GM06990 (cell line): Measurements from ENCODE around the gene TNFRSF21.
A peak's percentile ranks its signal among the peaks of the same experiment; 100 is the strongest.

Experiments used
- DNase-seq: peaks from one replicate; pipeline ENCODE4 v3.0.0-alpha.2; 2011; ENCODE audit not compliant: insufficient read length; ENCODE audit errors: extremely low read depth
- H3K27me3 ChIP-seq: replicated peaks from 2 replicates; pipeline ENCODE4 v1.6.0; 2011; ENCODE audit warnings: low read length; ENCODE audit not compliant: control insufficient read depth, insufficient read depth
- H3K36me3 ChIP-seq: 2 replicates; pipeline ENCODE4 v1.5.1; 2011; ENCODE audit warnings: low read length; ENCODE audit not compliant: control insufficient read depth, insufficient read depth
- H3K4me3 ChIP-seq: replicated peaks from 2 replicates; pipeline ENCODE4 v1.5.1; 2011; ENCODE audit warnings: low read depth, mild to moderate bottlenecking, control low read depth, low read length
- CTCF ChIP-seq: IDR thresholded peaks from 2 replicates; pipeline ENCODE4 v1.5.1; 2011; ENCODE audit warnings: low read length, control low read depth, mild to moderate bottlenecking, inconsistent platforms; ENCODE audit not compliant: insufficient read depth, poor library complexity, severe bottlenecking

Gene TNFRSF21

GRCh38 chr6:47307362-47308197 is 2.1 kb downstream of the TNFRSF21 start:
- Histone ChIP-seq H3K4me3 (no peak overlapping the region), H3K27me3 (no peaks in the 10 kb centered on the region; the same call in 1 of the 2 replicates), H3K36me3 (no peaks in the 10 kb centered on the region)
- no peak for TF ChIP-seq CTCF
- no peak for DNase-seq

GRCh38 chr6:47306887-47307286 is 2.8 kb downstream of the TNFRSF21 start:
- no peaks in the 10 kb centered on the region; the same call in 1 of the 2 replicates for H3K27me3 ChIP-seq
- no peaks in the 10 kb centered on the region for H3K36me3 ChIP-seq
- H3K4me3 ChIP-seq, result no peak overlapping the region
- no peak for DNase-seq
- TF ChIP-seq CTCF, result no peak

- Histone ChIP-seq H3K36me3 (no peaks in the 10 kb centered on the region), H3K27me3 (no peaks in the 10 kb centered on the region), H3K4me3 (no peak overlapping the region)
- DNase-seq, result no peak
- TF ChIP-seq CTCF, result no peak
Measured at GRCh38 chr6:47303861-47304260, 5.8 kb downstream of the TNFRSF21 start.

- no peak for TF ChIP-seq CTCF
- H3K36me3 ChIP-seq, result no peaks in the 10 kb centered on the region
- peak; percentile 9 for DNase-seq
- no peaks in the 10 kb centered on the region for H3K27me3 ChIP-seq
- H3K4me3 ChIP-seq, result no peak overlapping the region
Measured at GRCh38 chr6:47303342-47303741, 6.4 kb downstream of the TNFRSF21 start.

GRCh38 chr6:47302043-47302442 is 7.7 kb downstream of the TNFRSF21 start:
- Histone ChIP-seq H3K36me3 (no peaks in the 10 kb centered on the region), H3K4me3 (no peak overlapping the region), H3K27me3 (no peaks in the 10 kb centered on the region)
- TF ChIP-seq CTCF, result no peak
- no peak for DNase-seq

GRCh38 chr6:47301441-47301840 is 8.3 kb downstream of the TNFRSF21 start:
- Histone ChIP-seq H3K4me3 (no peak overlapping the region), H3K36me3 (no peaks in the 10 kb centered on the region), H3K27me3 (no peaks in the 10 kb centered on the region)
- no peak for TF ChIP-seq CTCF
- DNase-seq, result no peak
